HL-60/S4 treated with phorbol 12-myristate 13-acetate at 8.2 ng/mL for 4 days and 3 days (cell line): Measurements from ENCODE around the gene PAQR3.

ENCODE experiments used
- in situ Hi-C: fragments of 300-500 bp; cut with MboI; formaldehyde crosslinking; loops from 2 replicates; pipeline ENCODE4 v1.15.0; 2022; ENCODE audit warnings: low sequenced_read_pairs

The PAQR3 gene

GRCh38 chr4:78938868-78939666 lies at the start of gene PAQR3:
TSS of gene PAQR3 (minus strand) at chr4:78939438. CDS start at chr4:78939224, 214 bp downstream.
- in situ Hi-C loops, result no loop called here

DNA sequence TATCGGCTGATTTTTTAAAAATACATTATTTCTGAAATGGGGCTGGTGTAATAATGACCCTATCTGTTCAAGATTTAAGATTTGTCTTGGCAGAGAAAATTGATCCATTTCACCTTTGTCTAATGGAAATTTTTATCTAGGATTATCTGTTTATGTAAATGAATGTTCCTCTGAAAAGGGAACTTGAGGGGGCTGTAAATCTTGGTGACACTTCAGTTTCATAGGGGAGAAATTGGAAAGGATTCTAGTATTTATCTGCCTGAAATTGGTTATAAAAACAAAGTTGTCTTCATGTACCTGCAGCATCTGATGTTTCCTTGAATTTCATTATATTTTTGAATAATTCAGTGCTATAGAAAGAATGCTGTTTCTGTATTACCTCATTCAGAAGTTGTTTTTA lies 48.4 kb upstream of the PAQR3 start:
- in situ Hi-C loops, result no loop called here

GRCh38 chr4:78984593-78984992 lies 45.4 kb upstream of the PAQR3 start:
- in situ Hi-C loops, result no loop called here

- in situ Hi-C loops, result no loop called here
These were observed 36.6 kb upstream of the PAQR3 start for GRCh38 chr4:78975865-78976264.

DNA sequence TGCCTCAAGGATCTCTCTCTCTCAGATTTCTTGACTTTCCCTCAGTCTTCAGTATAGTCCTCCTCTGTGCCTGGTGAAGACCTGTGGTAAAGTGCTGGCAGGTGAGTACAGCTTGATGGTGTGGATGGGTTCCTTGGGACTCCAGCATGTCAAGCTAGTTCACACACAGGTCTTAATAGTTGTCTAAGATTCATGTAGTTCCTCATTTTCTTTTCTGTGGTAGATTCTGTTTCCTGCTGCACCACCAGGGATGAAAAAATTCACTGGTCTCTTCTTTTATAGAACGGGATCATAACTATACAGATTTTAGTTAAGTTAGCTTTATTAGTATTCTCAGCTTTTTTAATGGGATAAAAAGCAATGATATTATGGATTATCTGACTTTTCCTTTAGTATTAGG lies 32.5 kb upstream of the PAQR3 start:
- in situ Hi-C loops, result no loop called here

- in situ Hi-C loops, result no loop called here
These were observed 32.1 kb upstream of the PAQR3 start for GRCh38 chr4:78971326-78971725.

DNA sequence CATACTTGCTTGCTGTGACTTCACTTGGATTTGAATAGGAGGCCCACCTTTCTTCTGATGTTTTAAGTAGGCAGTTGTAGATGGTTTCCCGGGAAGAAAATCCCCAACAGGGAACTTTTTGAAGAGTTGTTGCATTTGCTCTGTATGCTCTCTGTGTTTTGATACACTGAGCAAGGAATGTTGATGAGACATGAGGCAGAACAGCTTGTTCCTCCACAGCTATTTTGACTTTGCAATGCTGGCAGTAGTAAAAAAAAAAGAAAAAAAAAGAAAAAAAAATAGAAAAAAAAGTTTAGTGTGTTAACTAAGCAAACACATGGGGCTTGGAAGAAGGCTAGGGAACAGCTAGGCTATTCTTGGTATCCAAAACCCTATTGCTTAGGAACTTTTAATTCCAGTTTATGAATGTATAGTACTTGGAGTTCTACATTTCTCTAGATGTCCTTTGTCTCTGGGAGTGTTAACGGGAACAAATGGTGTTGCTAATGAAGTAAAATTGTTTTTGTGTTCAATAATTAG lies 23.4 kb upstream of the PAQR3 start:
- in situ Hi-C loops, result no loop called here

DNA sequence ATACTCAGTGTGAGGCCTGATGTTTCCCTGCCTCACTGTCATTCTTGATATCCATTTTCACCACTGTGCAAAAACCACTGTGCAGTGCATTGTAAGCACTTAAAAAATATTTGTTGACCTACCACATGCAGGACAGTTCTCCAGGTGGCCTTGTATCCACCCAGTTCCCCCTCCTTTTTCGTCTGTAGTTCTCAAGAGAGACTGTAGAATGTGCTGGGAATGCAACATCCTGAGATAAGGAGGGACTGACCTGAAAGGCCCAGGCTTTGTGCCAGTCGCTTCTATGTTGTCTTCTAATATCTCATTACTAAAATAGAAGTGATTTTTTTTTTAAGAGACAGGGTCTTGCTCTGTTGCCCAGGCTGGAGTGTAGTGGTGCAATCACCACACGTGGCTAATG lies 21.7 kb upstream of the PAQR3 start:
- in situ Hi-C loops, result no loop called here

GRCh38 chr4:78956975-78957374 lies 17.7 kb upstream of the PAQR3 start:
- in situ Hi-C loops, result no loop called here

GRCh38 chr4:78953769-78954666 lies 14.8 kb upstream of the PAQR3 start:
- in situ Hi-C loops, result no loop called here

- in situ Hi-C loops, result no loop called here
These were observed 14.0 kb upstream of the PAQR3 start for GRCh38 chr4:78953231-78953630.

DNA sequence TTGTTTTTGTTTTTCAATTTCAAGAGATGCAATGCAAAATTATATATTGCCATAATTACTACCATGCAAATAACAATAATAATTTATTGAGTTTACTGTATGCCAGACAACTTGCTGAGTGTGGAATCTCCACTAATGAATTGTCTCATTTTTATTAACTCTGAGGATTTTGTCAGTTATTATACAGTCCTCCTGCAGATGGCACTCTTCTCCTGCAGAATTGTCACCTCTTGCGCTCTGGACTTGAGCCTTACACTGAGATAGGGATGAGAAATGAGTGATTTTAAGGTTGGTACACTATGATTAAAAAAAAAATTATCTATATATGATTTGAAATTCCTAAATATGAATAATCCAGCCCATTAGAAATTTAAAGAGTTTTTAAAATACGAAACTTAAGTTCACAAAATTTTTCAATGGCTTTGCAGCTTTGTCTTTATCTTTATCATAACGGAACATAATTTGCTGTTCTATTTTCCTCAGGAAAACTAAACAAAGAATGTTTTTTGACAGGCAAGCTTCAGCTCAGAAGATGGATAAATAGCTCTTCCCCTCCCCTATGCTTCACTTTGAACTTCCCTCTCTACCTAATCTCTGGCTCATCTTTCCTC lies 12.7 kb upstream of the PAQR3 start:
- in situ Hi-C loops, result no loop called here

DNA sequence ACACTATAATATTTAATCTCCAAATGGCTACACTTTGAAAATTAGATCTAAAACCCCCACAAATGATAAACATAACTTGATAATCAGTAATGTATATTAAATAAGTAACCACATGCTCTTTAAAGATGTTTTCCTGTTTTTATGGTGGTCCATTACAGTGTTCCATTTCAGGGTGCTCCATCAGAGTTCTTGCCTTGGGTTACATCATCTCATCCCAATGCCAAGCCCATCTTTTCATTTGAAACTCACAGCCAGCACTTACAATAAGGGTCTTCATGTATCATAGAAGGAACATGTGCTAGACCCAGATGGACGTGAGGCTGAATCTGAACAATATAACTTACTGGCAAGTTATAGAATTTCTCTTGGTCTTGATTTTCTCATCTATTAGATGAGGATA lies 10.5 kb upstream of the PAQR3 start:
- in situ Hi-C loops, result no loop called here

DNA sequence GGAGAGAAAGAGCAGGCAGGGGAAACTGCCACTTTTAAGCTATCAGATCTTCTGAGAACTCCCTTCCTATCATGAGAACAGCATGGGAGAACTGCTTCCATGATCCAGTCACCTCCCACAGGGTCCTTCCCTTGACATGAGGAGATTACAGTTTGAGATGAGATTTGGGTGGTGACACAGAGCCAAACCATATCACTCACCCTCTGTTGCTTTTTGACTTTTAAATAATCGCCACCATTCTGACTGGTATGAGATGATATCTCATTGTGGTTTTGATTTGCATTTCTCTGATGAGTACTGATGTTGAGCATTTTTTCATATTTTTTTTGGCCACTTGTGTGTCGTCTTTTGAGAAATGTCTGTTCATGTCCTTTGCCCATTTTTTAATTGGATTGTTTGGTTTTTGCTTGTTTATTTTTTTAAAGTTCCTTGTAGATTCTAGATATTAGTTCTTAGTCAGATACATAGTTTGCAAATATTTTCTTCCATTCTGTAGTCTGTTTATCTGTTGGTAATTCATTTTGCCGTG lies 6.5 kb upstream of the PAQR3 start:
- in situ Hi-C loops, result no loop called here

GRCh38 chr4:78944381-78944780 lies 5.1 kb upstream of the PAQR3 start:
- in situ Hi-C loops, result no loop called here

DNA sequence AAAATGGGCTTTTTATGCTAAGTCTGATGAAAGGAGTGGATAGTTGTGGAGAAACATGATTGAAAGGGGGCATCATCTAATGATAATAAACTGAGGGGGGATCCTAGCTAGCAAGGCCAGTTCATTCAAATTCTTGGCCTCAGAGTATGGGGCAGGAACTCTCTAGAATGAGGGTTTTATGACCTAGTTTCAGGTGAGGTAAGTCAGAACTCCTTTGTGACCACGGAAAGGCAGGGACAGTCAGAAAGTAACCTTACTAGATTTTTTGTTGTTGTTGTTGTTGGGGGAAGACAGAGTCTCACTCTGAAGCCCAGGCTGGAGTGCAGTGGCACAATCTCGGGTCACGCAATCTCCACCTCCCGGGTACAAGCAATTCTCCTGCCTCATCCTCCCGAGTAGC lies 1.5 kb upstream of the PAQR3 start:
- in situ Hi-C loops, result no loop called here

GRCh38 chr4:78939667-78940008 lies 400 bp upstream of the PAQR3 start:
- in situ Hi-C loops, result no loop called here

DNA sequence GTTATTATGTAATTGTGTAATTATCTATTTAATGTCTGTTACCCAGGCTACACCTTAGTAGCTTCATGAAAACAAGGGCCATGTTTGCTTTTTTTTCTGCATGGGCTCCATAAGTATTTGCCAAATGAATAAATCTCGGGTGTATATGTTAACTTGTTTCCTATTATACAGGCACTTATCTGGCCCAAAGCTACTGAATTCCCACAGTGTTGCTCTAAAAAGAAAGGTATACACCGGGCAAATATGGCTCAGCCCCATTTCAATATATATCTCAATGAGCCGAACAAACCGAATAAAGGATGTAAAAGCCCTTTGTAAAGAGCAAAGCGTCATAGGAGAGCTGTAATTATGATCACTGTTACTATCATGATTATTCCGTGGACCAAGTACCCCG lies 767 bp downstream of the PAQR3 start:
- in situ Hi-C loops, result no loop called here

DNA sequence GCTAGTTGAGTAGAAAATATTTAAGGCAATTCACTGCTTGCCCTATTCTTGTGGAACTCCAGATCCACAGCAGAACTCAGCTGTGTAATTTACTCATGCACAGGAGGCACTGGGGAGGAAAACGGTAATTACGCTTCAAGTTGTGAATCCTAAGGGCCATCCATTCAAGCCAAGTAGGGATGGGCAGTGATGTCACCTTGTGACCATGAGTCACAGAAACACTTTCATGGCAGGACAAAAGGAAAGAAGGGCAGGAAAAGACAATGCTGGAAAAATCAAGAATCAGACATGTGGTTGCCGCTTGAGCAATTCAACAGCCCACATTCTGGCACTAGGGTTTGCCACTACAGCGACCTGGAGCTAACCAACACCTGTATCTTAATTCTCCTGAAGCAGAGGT lies 1.4 kb downstream of the PAQR3 start:
- in situ Hi-C loops, result no loop called here

DNA sequence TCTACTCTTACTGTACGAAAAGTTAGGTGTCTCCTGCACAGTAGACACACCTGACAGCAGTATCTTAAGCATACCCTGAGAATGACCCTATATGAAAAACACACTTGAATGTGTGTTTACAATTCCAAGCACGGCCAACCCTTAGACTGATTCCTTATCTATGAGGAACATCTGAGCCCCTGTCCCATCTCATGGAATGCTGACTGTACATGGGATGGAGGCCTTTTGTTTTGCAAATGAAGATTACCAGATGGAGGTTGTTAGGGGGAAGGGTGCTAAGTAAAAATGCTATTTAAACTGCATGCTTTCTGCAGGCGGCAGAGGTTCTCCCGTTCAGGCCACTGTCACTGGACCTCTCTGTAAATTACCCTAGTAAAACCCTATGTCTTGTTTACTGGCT lies 2.2 kb downstream of the PAQR3 start:
- in situ Hi-C loops, result no loop called here

- in situ Hi-C loops, result no loop called here
These were observed 9.1 kb downstream of the PAQR3 start for GRCh38 chr4:78930016-78930629.
